Cerebellar nuclear complex (tissue), 1 donor: ENCODE data around the gene SORL1-AS1.
A peak's percentile ranks its signal among the peaks of the same experiment; 100 is the strongest.
"Not testable (repeated sequence)": the region's sequence is repeated elsewhere in the genome, so short reads cannot be mapped to it uniquely, and the experiment has no call there.

Experiments
- DNase-seq, 2 experiments: peaks; one replicate each; lab custom pipeline; 2025; lab: John Stamatoyannopoulos, UW

The SORL1-AS1 gene

DNA sequence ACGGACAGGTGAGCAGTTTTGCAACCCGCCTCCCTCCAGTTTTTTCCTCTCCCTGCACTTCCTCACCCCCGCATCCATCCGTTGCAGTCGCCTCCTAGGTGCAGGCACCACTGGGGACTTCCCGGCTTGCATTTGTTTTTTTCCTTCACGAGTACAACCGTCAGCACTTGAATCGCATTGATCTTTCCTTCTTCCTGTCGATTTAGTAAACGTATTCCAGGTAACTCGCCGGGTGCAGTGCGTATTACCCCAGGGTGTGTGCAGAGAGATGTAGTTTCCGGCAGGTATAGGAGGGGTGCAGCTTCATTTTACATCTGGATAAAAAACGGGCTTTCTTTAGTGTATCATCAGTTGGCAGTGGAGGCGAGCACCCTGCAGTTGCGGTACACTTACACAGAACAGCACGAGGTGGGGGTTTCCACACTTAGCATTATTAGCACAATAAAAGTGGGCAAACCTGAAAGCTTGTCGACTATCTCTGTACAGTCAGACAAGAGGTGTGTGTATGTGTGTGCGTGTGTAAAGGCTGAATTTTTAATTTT is at the start of gene SORL1-AS1:
TSS of gene SORL1-AS1 (minus strand) at position 359 of the 542 bp plus-strand sequence.
- DNase-seq: peak in 1 of 2 experiments; percentile 45

DNA sequence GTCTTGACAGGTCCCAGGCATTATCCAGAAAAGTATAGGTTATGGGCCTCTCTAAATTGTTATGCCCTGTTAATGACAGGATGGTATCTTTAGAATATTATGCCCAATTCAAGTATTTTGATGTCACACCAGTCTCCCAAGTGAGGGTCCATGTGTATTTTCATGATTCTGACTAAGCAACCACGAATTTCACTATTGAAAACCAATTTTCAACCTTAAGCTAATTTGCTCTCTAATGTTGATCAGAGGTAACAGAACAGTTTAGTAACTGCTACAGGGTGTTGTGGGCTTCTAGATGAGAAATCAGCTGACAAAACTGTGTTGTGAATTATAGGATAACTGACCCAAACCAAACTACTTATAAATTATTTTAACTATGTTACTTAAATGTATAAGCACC is 48.0 kb upstream of the SORL1-AS1 start:
- no peak for DNase-seq

DNA sequence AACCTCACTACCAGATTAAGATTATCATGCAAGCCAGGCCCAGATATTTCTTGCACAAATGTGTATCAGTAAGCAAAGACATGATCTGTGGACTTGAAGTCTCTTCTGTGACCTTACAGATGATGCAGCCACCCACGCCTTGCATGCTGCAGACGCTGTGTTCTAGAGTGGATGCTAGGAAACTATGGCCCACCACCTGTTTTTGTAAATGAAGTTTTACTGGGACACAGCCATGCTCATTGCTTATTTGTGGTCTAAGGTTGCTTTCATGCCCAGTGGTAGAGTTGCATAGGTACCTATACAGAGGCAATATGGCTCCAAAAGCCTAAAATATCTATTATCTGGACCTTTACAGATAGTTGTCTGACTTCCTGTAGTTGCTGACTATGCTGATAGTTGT is 47.5 kb upstream of the SORL1-AS1 start:
- no peak for DNase-seq

DNA sequence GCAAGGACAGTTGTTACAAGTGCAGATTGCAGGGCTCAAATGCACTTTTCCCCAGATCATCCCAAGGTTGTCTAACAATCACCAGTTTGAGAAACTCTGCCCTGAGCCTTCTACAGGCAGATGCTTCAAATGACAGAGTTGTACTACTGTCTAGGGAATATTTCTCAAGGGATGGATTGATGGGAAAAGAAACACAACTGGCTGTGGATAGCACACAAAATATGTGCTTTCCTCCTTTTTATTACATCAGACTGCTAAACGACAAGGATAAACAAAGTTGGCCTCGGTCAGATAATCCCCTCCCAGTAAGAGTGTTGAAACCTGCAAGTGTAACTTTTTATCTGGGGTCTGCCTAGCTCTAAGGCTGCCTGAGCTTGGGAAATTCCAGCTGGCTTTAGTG is 46.6 kb upstream of the SORL1-AS1 start:
- DNase-seq: no peak

DNA sequence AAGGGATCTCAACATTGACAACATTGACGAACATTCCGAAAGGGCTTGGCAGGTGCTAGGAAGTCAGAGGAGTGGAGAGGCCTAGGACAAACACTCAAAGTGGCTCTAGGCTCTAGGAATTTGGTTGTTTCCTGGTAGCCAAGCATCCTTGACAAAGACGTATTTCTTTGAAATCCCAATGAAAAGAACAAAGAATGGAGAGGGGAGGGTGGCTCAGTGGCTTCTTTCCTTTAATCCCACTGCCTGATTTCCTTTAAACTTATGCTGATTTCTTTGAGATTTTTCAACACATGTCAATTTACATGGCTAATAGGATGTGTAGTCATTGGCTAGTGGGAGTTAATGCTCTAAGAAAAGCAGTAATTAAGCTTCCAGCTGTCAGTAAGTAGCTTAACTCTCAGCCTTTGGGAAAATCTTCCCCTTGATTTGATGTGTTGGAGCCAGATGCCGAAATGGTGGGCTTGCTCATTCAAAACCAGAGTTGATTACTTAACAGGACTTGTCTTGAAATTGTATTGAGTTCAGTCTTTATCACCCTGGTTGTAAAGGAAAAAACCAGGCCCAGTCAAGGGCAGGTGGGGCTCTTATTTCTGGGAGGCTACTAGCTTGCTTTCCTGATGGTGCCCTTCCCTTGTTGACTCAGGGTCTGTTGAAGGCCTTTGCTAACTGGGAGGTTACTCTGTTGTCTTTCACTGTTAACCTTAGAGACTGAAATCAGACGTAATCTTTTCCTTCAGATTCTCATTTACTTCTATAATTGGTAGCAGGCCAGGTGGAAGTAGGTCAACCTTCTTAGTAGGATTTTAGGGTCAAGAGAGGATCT is 44.6 kb upstream of the SORL1-AS1 start:
- no peak for DNase-seq

DNA sequence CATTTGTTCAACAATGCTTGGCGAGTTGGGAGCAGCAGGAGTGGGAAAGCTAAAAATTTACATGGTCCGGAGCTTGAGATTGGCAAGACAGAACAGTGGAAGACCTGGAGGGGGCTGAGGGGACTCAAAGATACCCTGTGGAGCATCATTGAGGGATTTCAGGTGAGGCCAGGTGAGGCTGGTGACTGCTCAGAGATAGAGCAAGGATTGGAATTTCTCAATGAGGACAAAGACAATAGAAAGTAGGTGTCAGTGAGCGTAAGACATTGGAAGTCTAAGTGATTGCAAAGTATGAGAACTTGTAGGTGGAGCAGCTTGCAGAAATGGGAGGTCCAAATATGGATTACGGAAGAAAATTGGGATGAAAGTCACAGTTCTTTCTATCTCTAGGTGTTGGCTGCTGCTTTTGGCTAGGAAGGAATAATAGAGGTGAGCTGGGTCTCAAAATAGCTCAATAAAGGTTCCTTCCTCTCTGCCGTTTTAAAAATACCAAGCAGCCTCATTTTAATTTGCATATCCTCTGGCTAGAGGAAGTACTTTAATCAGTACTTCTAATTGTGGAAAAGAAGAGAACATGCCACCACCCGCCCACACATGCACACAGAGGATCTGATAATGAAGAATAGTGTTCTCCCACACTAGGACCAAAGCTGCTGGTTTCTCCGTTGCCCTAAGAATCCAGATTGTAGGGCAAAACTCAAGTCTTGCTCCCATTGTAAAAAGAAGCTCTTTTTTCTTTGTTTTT is 41.8 kb upstream of the SORL1-AS1 start:
- DNase-seq: no peak

DNA sequence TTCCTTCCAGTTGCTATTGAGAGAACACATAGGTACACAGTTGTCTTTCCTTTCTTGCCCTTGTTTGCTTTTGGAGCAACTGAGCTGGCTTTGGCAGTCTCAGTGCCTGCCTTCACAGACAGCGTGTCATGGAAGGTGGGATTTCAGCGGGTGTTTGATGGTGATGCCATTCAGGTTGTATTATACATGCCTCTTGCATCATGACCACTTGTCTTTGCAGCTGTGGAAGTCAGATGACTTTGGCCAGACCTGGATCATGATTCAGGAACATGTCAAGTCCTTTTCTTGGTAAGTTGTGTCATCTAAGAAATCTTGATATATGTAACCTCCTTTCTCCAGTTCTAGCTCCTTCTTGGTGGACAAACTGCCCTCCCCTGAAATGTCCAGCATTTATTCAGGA is 37.1 kb upstream of the SORL1-AS1 start:
- DNase-seq: no peak

DNA sequence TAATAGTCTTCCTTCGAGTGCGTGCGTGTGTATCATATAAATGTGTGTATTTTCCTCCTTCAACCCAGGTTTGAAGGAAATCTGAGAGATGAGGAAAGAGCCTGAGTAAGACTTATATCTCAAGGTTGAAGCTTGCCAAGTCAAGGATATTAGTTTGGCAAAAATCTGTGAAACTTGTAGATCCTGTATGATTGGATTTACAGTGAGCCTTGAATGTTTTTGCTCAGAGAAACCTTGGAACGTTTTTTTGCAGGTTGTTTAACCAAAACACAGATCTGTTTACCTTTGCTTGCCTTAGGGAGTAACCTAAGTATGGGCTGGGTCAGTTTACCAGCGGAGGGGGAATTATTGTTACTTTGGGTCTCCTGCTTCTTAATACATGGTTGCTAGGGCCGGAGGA is 35.9 kb upstream of the SORL1-AS1 start:
- no peak for DNase-seq

DNA sequence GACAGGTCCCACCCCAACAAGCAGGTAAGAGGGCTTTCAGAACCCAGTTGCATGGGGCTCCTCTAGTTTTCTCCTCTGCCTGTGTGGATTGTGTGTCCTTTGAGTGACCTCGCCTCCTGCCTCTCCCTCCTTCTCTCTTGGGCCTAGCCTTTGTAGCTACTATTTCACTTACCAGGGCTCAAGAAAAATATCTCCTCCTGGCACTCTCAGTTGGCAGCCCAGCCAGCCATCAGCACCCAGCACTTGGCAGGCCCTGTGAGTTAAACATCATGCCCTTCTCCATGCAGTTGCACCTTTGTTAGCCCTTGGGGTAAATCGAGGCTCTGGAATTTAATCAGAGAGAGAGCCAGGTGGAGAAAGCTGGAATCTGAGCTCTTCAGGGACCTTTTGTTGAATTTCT is 35.4 kb upstream of the SORL1-AS1 start:
- no peak for DNase-seq

DNA sequence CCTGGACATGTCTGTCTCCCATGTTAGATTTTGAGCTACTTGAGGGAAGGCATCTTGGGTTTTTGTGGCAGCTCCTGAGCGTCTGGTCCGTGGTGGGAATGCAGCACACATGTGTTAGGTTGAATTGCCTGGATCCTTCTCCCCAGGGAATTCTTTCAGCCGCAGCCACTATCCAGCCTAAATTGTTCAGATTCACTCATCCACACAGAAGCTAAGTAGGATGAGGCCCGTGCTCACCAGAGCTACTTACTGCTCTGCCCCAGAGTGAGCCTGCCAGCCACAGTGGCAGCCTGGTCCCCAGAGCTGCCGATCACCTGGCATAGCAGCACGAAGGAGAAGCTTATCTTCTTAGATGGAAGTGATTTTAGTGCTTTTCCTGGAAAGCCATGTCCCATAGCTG is 34.4 kb upstream of the SORL1-AS1 start:
- no peak for DNase-seq

DNA sequence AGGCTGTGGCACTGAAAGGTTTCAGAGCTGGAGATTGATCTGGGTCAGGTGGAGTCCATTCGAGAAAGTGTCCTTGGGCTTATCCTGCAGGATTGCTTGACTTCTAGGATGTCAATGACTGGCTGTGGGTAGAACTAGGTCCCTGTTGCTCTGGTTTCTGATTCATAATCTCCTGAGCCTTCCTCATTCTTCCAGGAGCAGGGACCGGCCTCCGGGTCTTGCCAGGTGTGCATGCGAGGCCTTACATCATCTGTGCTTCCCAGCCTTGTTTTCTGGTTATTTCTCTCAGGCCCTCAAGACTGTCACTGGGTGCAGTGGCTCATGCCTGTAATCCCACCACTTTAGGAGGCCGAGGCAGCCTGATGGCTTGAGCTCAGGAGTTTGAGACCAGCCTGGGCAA is 33.3 kb upstream of the SORL1-AS1 start:
- DNase-seq: no peak

DNA sequence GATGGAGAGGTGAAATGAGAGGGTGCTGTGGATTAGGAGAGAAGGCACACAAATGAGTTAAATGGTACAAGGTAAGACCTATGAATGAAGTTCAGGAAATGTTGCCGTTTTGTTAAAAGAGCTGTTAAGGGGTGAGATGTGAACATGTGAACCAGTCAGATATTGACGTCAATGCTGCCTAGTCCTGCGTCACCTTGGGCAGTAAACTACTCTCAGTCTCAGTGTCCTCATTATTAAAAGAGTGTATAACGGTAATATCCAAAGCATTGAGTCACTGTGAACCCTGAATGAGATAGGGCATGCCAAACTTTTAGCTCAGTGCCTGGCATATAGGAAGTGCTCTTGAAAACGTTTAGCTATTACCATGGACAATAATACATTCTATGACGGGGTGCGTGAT is 32.4 kb upstream of the SORL1-AS1 start:
- no peak for DNase-seq

DNA sequence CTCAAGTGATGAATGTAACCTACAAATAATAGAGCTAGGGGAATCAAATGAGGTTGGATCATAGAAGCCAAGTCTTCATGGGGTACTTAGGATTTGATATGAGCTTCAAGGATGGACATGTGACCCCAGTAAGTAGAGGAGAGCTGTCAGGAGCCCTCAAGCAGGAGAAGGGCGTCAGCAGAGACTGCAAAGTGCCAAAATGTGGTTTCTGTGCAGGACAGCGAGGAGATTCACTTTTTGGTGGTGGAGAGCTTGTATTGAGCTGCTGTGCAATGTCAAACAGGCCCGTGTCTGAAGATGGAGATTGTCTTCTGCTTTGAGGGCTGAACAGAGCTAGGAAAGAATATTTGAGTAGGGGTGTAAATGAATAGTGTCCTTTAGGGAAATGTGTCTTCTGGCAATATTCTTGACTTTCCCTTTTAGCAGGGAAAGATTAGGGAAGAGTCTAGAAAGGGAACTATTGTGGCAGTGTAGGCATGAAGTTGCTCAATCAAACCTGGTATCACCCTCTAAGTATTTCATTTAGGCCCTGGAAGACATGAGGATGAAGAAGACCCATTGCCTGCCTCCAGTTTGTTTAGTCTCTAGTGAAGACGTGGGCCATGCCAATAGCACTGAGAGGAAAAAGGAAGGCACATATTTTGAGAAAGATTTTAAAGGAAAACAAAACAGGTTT is 31.2 kb upstream of the SORL1-AS1 start:
- no peak for DNase-seq

DNA sequence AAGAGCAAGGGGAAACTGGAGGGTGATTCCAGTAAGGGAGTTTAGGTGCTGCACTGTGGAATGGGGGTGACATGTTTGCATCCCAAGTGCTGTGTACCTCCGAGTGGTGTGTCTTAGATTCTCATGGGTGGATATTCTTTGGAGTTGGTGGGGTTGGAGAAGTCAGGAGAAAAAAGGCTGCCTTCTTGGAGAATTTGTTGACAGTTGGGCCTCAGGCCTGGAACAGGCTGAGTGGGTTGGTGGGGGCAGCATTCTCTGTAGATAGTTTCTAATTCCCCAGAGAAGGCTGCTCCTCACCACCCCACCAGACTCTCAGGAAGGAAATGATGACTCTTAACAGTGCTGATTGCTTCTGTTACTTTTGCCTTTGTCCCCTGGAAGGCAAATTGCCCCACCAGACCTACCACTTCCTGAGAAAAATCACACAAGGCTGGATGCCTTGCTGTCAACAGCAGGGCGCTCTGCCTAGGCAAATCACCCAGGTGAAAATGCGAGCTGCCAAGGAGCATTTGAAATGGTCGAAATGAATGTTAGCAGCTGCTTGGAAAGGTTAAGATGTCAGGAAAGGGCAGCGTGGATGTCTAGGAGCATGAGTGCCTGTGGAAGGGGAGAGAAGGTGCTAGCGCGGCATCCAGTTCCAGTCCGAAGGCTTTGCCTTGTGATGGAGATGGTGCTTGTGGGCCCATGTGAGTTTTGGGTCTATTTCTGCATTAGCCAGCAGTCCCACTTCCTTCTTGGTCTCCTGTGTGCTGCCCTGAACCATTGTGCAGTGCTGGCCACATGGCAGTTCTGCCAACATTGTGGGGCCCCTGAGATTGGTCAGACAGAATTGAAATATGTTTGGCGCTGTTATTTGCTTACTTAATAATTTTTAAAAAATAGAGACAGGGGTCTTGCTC is 29.7 kb upstream of the SORL1-AS1 start:
- no peak for DNase-seq

DNA sequence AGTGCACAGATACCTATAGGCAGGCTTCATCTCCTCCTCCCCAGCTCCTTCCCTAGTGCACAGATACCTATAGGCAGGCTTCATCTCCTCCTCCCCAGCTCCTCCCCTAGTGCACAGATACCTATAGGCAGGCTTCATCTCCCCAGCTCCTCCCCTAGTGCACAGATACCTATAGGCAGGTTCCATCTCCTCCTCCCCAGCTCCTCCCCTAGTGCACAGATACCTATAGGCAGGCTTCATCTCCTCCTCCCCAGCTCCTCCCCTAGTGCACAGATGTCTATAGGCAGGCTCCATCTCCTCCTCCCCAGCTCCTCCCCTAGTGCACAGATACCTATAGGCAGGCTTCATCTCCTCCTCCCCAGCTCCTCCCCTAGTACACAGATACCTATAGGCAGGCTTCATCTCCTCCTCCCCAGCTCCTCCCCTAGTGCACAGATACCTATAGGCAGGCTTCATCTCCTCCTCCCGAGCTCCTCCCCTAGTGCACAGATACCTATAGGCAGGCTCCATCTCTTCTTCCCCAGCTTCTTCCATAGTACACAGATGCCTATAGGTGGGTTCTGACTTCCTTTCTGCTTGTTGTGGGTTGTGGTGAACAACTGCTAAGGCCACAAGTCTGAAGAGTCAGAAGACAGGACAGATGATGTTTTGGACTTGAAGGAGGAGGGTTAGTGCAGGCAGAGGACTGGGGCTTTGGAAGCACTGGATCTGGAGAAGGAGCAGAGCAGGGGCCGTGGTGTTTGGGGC is 28.9 kb upstream of the SORL1-AS1 start:
- not testable (repeated sequence) for DNase-seq

DNA sequence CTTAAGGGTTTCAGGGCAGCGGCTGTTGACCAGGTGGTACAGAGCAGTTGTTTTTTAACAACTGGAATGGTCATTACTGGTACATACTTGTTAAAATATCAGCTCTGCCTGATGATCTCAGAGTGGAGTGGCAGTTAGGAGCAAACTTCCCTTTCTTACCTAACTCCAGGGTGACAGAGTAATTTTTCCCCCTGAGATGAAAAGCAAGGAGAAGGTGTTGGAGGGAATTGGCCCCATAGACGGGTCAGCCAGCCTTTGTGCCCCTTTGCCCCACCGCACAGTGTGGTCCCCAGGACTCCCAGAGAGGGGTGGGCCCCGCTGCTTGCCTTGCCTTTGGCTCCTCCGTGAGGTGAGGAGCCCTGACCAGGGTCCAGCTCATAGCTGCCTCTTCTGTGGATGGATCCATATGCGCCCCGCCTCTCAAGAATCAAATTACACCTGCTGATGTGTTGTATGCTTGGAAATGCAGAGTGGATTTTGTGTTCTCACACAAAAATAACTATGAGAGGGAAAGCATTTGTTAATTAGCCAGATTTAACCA is 27.0 kb upstream of the SORL1-AS1 start:
- no peak for DNase-seq

DNA sequence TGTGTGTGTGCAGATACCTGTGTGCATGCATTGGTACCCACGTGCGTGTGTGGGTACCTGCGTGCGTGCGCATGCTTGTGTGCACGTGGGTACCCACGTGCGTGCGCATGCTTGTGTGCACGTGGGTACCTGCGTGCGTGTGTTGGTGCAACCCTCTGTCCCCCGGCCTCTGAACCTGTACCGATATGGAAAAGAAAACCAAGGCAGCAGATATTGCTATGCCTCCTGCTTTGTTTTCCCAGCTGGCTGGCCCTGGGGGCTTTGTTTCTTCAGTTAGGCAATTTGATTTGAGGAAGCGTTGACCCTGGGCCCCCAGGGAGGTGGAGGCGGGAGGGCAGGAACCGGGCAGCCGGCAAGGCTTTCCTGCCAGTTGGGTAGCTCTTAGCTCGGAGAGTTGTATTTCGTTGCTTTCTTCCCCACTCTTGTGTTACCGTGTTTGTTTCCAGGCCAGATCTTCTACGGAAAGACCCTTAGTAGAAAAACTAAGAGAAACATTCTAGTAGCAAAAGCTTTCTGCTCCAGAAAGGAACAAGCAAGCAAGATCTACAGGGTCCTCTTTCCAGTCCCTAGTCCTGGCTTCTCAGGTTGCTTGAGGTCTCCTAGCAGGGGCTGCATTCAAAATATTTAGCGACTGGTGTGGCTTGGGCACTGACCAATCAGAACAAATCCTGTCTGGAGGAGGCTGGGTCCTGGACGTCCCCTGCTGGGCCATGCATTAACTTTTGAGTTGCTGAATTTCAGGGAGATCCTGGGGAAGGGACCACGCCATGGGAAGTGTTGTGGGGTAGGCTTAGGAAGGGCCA is 26.3 kb upstream of the SORL1-AS1 start:
- DNase-seq: no peak

DNA sequence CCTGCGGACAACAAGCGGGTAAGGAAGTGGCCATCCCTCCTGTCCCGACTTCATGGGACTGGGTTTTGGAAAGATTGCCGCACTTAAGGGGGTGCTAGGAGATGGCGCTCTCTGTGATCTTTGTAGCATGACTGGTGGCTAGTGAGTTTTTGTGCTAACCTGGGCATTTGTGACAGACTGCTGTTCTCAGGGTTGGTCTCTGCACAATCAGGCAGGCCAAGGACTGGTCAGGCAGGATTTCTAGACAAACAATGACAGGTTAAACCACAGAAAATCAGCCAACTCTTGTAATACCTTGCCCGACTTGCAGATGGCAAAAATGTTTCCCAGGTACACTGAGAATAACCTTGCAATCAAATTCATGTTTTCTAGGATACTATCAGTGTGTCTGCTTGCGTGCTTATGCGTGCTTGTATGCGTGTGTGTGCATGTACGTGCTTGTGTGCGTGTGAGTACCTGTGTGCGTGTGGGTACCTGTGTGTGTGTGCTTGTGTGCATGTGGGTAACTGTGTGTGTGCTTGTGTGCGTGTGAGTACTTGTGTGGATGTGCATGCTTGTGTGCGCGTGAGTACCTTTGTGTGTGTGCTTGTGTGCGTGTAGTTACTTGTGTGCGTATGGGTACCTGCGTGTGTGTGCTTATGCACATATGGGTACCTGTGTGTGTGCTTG is 25.6 kb upstream of the SORL1-AS1 start:
- no peak for DNase-seq
